Esophagus muscularis mucosa (tissue), 3 donors: Measurements from ENCODE around the gene AAK1.

Source experiments
- POLR2AphosphoS5 ChIP-seq, 2 donors: sonication (generic); formaldehyde crosslinking; IDR thresholded peaks; one replicate each; pipeline ENCODE4 v1.6.1; 2017; ENCODE audit warnings: antibody characterized with exemption in 2 of 2
- TF ChIP-seq, protein P1 (sequence below), 3 experiments: fragments of 200-600 bp in 2 of 3; fragments of 450-650 bp in 1 of 3; sonication (generic) in 2 of 3; IDR thresholded peaks; one replicate each; pipeline ENCODE4 v1.5.1; 2017 to 2019; ENCODE audit warnings: antibody characterized with exemption in 3 of 3, mild to moderate bottlenecking in 2 of 3, moderate library complexity in 1 of 3

DNA sequence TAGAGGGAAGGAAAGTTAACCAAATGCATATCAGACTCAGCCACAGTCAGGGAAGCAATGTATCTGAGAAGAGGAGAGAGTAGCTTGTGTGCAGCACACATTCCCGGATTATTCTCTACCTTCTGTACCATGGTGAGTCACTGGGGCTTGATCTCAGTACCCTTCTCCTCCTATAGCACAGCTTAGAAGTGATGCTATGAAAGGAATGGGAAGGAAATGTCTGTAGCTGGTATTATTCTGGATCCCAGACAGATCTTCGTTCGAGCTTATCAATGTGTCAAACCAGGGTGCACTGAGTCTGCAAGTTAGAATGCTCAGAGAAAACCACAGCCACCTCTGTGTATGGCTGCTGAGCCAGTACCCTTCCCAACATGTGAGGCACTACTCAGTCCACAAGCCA lies 118.3 kb downstream of the AAK1 start:
- TF ChIP-seq, protein P1, sequence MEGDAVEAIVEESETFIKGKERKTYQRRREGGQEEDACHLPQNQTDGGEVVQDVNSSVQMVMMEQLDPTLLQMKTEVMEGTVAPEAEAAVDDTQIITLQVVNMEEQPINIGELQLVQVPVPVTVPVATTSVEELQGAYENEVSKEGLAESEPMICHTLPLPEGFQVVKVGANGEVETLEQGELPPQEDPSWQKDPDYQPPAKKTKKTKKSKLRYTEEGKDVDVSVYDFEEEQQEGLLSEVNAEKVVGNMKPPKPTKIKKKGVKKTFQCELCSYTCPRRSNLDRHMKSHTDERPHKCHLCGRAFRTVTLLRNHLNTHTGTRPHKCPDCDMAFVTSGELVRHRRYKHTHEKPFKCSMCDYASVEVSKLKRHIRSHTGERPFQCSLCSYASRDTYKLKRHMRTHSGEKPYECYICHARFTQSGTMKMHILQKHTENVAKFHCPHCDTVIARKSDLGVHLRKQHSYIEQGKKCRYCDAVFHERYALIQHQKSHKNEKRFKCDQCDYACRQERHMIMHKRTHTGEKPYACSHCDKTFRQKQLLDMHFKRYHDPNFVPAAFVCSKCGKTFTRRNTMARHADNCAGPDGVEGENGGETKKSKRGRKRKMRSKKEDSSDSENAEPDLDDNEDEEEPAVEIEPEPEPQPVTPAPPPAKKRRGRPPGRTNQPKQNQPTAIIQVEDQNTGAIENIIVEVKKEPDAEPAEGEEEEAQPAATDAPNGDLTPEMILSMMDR (IDR thresholded peaks at IDR 0.05), result no peak
- no peak for TF ChIP-seq POLR2AphosphoS5 (IDR thresholded peaks at IDR 0.05)
